Measurements from ENCODE around the gene FES.

Gene FES

DNA sequence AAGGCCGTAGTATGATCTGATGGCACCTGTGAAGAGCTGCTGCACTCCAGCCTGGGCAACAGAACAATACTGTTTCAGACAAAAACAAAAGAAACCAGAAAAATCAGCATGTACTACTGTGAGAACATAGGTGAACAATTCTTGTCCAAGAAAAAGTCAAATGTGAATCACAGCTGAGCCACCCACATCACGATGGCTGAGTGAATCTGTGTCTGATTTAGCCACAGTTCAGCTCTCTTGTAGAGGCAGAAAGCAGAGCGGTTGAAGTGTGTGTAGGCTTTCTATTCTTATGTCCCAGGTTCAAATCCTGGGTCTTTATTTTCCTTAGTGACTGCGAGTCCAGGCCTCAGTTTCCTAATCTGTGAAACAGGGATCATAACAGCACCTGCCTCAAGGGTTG, 20.3 kb upstream of the FES start:
- no peak overlapping the region for H3K4me3 ChIP-seq (ENCODE audit: low read depth, low read length)
- no peak for DNase-seq (ENCODE audit: low read depth)
- TF ChIP-seq, protein P1, sequence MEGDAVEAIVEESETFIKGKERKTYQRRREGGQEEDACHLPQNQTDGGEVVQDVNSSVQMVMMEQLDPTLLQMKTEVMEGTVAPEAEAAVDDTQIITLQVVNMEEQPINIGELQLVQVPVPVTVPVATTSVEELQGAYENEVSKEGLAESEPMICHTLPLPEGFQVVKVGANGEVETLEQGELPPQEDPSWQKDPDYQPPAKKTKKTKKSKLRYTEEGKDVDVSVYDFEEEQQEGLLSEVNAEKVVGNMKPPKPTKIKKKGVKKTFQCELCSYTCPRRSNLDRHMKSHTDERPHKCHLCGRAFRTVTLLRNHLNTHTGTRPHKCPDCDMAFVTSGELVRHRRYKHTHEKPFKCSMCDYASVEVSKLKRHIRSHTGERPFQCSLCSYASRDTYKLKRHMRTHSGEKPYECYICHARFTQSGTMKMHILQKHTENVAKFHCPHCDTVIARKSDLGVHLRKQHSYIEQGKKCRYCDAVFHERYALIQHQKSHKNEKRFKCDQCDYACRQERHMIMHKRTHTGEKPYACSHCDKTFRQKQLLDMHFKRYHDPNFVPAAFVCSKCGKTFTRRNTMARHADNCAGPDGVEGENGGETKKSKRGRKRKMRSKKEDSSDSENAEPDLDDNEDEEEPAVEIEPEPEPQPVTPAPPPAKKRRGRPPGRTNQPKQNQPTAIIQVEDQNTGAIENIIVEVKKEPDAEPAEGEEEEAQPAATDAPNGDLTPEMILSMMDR (IDR thresholded peaks at IDR 0.05; ENCODE audit: low read depth, low read length): no peak
- TF ChIP-seq MYC (IDR thresholded peaks at IDR 0.05; ENCODE audit: low read depth, low read length): no peak
- TF ChIP-seq POLR2A (IDR thresholded peaks at IDR 0.05; ENCODE audit: extremely low read depth, insufficient read length): no peak
- TF ChIP-seq, protein P2, sequence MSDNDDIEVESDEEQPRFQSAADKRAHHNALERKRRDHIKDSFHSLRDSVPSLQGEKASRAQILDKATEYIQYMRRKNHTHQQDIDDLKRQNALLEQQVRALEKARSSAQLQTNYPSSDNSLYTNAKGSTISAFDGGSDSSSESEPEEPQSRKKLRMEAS (IDR thresholded peaks at IDR 0.05; ENCODE audit: low read depth, low read length): no peak

DNA sequence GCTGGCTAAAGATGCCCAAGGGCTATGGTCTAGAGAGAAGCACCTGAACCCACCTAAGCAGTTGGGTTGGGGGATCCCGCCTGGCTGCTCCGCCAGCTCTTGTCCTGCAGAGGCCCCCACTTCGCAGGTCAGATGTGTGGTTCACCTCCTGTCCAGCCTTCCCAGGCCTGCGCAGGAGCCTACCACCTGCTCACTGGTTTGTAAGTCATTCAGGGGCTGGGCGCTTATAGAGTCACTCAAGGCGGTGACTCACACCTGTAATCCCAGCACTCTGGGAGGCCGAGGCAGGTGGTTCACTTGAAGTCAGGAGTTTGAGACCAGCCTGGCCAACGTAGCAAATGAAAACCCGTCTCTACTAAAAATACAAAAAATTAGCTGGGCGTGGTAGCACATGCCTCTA, 19.8 kb upstream of the FES start:
- H3K4me3 ChIP-seq (ENCODE audit: low read depth, low read length): no peak overlapping the region
- DNase-seq (ENCODE audit: low read depth): peak; percentile 28
- TF ChIP-seq MYC (IDR thresholded peaks at IDR 0.05; ENCODE audit: low read depth, low read length) (no peak), POLR2A (IDR thresholded peaks at IDR 0.05; ENCODE audit: extremely low read depth, insufficient read length) (no peak)
- TF ChIP-seq, protein P2 (IDR thresholded peaks at IDR 0.05; ENCODE audit: low read depth, low read length): no peak

DNA sequence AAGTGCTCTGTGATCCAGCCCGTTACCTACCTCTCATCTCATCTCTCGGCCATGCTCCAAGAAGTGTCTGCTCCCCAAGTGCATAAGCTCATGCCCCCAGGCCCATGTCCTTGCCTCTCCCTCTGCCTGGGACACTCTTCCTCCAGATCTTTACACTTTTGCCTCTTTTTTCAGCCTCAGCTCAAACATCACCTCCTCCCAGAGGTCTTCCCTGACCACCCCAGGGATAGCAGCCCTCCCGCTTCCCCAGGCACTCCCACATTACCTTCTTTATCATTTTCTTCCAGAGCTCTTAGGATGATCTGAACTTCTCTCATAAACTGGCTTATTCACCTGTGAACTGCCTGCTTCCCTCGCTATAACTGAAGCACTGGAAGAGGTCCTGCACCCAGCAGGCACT, 18.6 kb upstream of the FES start:
- TF ChIP-seq, protein P2 (IDR thresholded peaks at IDR 0.05; ENCODE audit: low read depth, low read length): no peak
- TF ChIP-seq MYC (IDR thresholded peaks at IDR 0.05; ENCODE audit: low read depth, low read length): no peak
- TF ChIP-seq POLR2A (IDR thresholded peaks at IDR 0.05; ENCODE audit: extremely low read depth, insufficient read length): no peak
- TF ChIP-seq, protein P1 (IDR thresholded peaks at IDR 0.05; ENCODE audit: low read depth, low read length): no peak

DNA sequence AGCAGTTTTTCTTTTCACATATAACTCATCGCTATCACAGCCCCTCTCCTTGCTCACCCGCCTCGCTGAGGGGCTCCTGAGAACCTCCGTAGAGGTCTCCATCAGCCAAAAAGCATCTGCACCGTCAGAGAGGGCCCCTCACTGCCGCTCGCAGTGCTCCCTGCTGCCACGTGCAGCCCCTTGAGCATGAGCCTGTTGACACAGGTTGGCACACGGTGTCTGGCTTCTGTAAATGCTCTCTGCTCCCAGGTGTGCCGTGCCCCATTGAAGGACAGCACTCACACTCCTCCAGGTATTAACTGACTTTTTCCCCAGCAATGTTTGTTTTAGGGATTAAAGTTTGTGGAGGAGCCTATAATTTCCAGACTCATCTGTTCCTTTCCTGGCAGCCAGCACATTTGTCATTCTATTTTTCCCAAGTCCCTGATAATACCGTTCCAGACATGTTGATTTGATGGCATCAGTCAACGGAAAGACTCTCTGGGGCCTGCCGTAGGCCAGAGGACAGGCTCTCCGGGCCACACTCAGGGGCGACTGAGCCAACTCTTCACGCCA, 18.1 kb upstream of the FES start:
- H3K4me3 ChIP-seq (ENCODE audit: low read depth, low read length): no peak overlapping the region
- TF ChIP-seq POLR2A (IDR thresholded peaks at IDR 0.05; ENCODE audit: extremely low read depth, insufficient read length): no peak
- TF ChIP-seq, protein P2 (IDR thresholded peaks at IDR 0.05; ENCODE audit: low read depth, low read length): no peak
- no peak for TF ChIP-seq MYC (IDR thresholded peaks at IDR 0.05; ENCODE audit: low read depth, low read length)
- TF ChIP-seq, protein P1 (IDR thresholded peaks at IDR 0.05; ENCODE audit: low read depth, low read length): no peak
- no peak for DNase-seq (ENCODE audit: low read depth)

More for the DNA sequence above, 18.6 kb upstream of the FES start:
- no peak overlapping the region for H3K4me3 ChIP-seq (ENCODE audit: low read depth, low read length)
- DNase-seq (ENCODE audit: low read depth): no peak

DNA sequence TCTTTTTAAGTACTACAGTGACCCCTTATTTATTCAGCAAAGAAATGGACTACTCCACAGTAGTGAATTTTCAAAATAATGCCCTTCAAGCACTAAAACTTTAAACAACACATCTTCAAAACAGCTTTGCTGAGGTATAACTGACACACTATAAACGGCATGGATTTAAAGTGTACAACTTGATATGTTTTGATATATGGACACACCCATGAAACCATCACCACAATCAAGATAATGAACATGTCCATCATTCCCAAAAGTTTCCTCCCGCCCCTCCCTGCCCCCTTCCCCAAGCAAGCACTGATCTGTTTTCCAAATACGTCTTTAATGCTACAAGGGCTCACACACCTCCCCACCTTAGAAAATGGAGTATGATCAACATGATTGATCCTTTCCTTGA, 17.5 kb upstream of the FES start:
- DNase-seq (ENCODE audit: low read depth): no peak
- TF ChIP-seq POLR2A (IDR thresholded peaks at IDR 0.05; ENCODE audit: extremely low read depth, insufficient read length): no peak
- TF ChIP-seq, protein P2 (IDR thresholded peaks at IDR 0.05; ENCODE audit: low read depth, low read length): no peak
- TF ChIP-seq MYC (IDR thresholded peaks at IDR 0.05; ENCODE audit: low read depth, low read length): no peak
- TF ChIP-seq, protein P1 (IDR thresholded peaks at IDR 0.05; ENCODE audit: low read depth, low read length): no peak
- H3K4me3 ChIP-seq (ENCODE audit: low read depth, low read length): no peak overlapping the region

DNA sequence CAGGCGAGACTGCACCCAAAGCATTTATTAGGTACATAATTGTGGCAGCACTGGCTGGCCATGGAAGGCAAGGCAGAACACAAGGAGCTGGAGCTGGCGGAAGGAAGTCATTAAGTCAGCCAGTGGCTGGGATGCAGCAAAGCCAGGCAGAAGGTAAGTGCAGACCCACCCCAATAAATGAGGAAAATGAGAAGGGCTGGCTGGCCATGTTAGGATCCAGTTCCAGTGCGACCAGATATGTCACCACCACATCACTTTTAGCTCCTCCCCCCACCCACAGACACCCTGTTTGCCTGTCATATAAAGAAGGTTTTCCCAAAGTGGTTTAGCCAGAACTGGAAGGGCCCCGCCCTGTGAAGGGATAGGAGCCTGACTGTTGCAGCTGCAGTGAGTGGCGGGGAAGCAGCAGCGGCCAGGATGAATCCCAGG, 16.0 kb upstream of the FES start, which contains the start of gene FURIN:
TSS of gene FURIN (plus strand) at position 328 of the 429 bp plus-strand sequence. CDS start 7,153 bp downstream, outside the sequence.
- DNase-seq (ENCODE audit: low read depth): no peak
- TF ChIP-seq, protein P2 (IDR thresholded peaks at IDR 0.05; ENCODE audit: low read depth, low read length): no peak
- no peak within 1 kb of the TSS for H3K4me3 ChIP-seq (ENCODE audit: low read depth, low read length)

Data from NB4 (cell line).